HepG2 (cell line): ENCODE measurements around the gene ESPN. TPM values are rescaled to one million over a fixed set of nuclear protein-coding genes. Genes with fewer than 3 reads are reported as not detected.

Experiments
- ATAC-seq: fragments of 200-7000 bp; cut with Tn5 transposase; 3 replicates; pipeline ENCODE4 v1.9.1; 2020; ENCODE audit warnings: mild to moderate bottlenecking, moderate library complexity
- BruUV-seq: library from RNA; stranded (reverse); fragments of 400-500 nt; replicated peaks from 2 replicates; lab custom pipeline; 2021; lab: Mats Ljungman, UMichigan
- CTCF ChIA-PET: fragments of 300-600 bp; formaldehyde crosslinking; extraction: SDS; loops from one replicate; lab custom pipeline; 2021; ENCODE audit warnings: low total read pairs, inconsistent platforms, low intra/inter-chr PET ratio; lab: Yijun Ruan, JAX
- POLR2A ChIA-PET: fragments of 350-600 bp; sonication (Branson Sonifier 250); formaldehyde crosslinking; loops from one replicate; lab custom pipeline; 2020; ENCODE audit warnings: antibody characterized with exemption, inconsistent platforms; lab: Yijun Ruan, JAX
- DNase-seq: peaks from one replicate; pipeline ENCODE4 v3.0.0-alpha.2; 2015; ENCODE audit warnings: low spot score
- FAIRE-seq: peaks from 3 replicates; lab custom pipeline; 2011; peaks lifted over from hg19 to GRCh38; lab: Jason Lieb, UNC
- H2AFZ ChIP-seq: one replicate; pipeline ENCODE4 v1.6.1; 2011; ENCODE audit warnings: low read length, inconsistent platforms
- H3K27ac ChIP-seq: fragments of 300-600 bp; 3 replicates; pipeline ENCODE4 v1.8.0; 2011; ENCODE audit warnings: mixed run types, mild to moderate bottlenecking, mixed read lengths, low read length, inconsistent platforms; ENCODE audit not compliant: insufficient read depth; ENCODE audit errors: extremely low read length
- H3K27me3 ChIP-seq, 2 experiments: fragments of 200-600 bp in 1 of 2; 2 replicates in 1 of 2; 3 replicates in 1 of 2; pipeline versions ENCODE4 v1.6.0 to v1.8.0; 2011; ENCODE audit warnings: low read length in 2 of 2, mild to moderate bottlenecking in 2 of 2, moderate library complexity in 2 of 2, inconsistent platforms in 1 of 2; ENCODE audit not compliant: insufficient read depth in 2 of 2, control insufficient read depth in 1 of 2
- H3K36me3 ChIP-seq, 2 experiments: fragments of 200-600 bp in 1 of 2; replicated peaks in 1 of 2; 2 replicates in 1 of 2; 3 replicates in 1 of 2; pipeline versions ENCODE4 v1.5.1 to v1.8.0; 2011; ENCODE audit warnings: low read length in 2 of 2, inconsistent platforms in 1 of 2; ENCODE audit not compliant: insufficient read depth in 2 of 2, control insufficient read depth in 1 of 2
- H3K4me1 ChIP-seq: 2 replicates; pipeline ENCODE4 v1.5.1; 2012; ENCODE audit warnings: low read length, inconsistent platforms; ENCODE audit not compliant: insufficient read depth
- H3K4me2 ChIP-seq: 2 replicates; pipeline ENCODE4 v1.6.0; 2011; ENCODE audit warnings: low read depth, low read length, inconsistent platforms
- H3K4me3 ChIP-seq, 3 experiments: fragments of 200-600 bp in 1 of 3; sonication (generic), shearing (Covaris generic) in 1 of 3; replicated peaks in 1 of 3; 2 replicates each; pipeline ENCODE4 v1.5.1; 2011 to 2016; ENCODE audit warnings: low read length in 3 of 3, inconsistent platforms in 2 of 3, low read depth in 2 of 3, mild to moderate bottlenecking in 2 of 3, control low read depth in 1 of 3, mixed read lengths in 1 of 3; ENCODE audit not compliant: insufficient read depth in 1 of 3
- H3K79me2 ChIP-seq: one replicate; pipeline ENCODE4 v1.6.1; 2011; ENCODE audit warnings: low read length, inconsistent platforms; ENCODE audit not compliant: insufficient read depth
- H3K9ac ChIP-seq: 2 replicates; pipeline ENCODE4 v1.6.0; 2011; ENCODE audit warnings: mild to moderate bottlenecking, low read depth, low read length, inconsistent platforms; ENCODE audit not compliant: insufficient read depth
- H3K9me3 ChIP-seq: 2 replicates; pipeline ENCODE4 v1.5.1; 2012; ENCODE audit warnings: mild to moderate bottlenecking, low read length
- H4K20me1 ChIP-seq: 2 replicates; pipeline ENCODE4 v1.6.0; 2011; ENCODE audit warnings: inconsistent platforms, mild to moderate bottlenecking, low read length, moderate library complexity; ENCODE audit not compliant: insufficient read depth
- ARID2 ChIP-seq: sonication (generic); formaldehyde crosslinking; IDR thresholded peaks from 2 replicates; pipeline ENCODE4 v1.8.1; 2022; ENCODE audit warnings: mild to moderate bottlenecking, missing genetic modification reagents, borderline replicate concordance
- FOXA3 ChIP-seq: IDR thresholded peaks from 2 replicates; pipeline ENCODE4 v1.6.1; 2016; ENCODE audit warnings: missing genetic modification reagents, missing compliant biosample characterization
- FOXK1 ChIP-seq: sonication (generic); formaldehyde crosslinking; IDR thresholded peaks from 2 replicates; pipeline ENCODE4 v1.4.0; 2020; ENCODE audit warnings: low read depth, missing genetic modification reagents, borderline replicate concordance
- IRX3 ChIP-seq: sonication (generic); formaldehyde crosslinking; IDR thresholded peaks from 2 replicates; pipeline ENCODE4 v1.8.1; 2023; ENCODE audit warnings: mild to moderate bottlenecking, low read depth, missing genetic modification reagents, borderline replicate concordance
- JARID2 ChIP-seq: sonication (generic); formaldehyde crosslinking; IDR thresholded peaks from 2 replicates; pipeline ENCODE4 v1.8.1; 2023; ENCODE audit warnings: missing genetic modification reagents, inconsistent platforms; ENCODE audit not compliant: insufficient replicate concordance
- MTF2 ChIP-seq: sonication (generic); formaldehyde crosslinking; IDR thresholded peaks from 2 replicates; pipeline ENCODE4 v1.5.0; 2020; ENCODE audit warnings: missing genetic modification reagents, borderline replicate concordance
- RARG ChIP-seq: sonication (generic); formaldehyde crosslinking; IDR thresholded peaks from 2 replicates; pipeline ENCODE4 v1.4.0; 2020; ENCODE audit warnings: low read depth, mild to moderate bottlenecking, missing genetic modification reagents
- SETDB1 ChIP-seq: sonication (generic); formaldehyde crosslinking; IDR thresholded peaks from 2 replicates; pipeline ENCODE4 v1.5.1; 2020; ENCODE audit warnings: missing genetic modification reagents, mild to moderate bottlenecking, borderline replicate concordance
- SNAPC2 ChIP-seq: sonication (generic); formaldehyde crosslinking; IDR thresholded peaks from 2 replicates; pipeline ENCODE4 v1.8.1; 2022; ENCODE audit warnings: mild to moderate bottlenecking, missing genetic modification reagents
- STAT5B ChIP-seq: sonication (generic); formaldehyde crosslinking; IDR thresholded peaks from 2 replicates; pipeline ENCODE4 v1.4.0; 2020; ENCODE audit warnings: missing genetic modification reagents
- ZNF333 ChIP-seq: sonication (generic); formaldehyde crosslinking; IDR thresholded peaks from 2 replicates; pipeline ENCODE4 v1.4.0; 2020; ENCODE audit warnings: mild to moderate bottlenecking, missing genetic modification reagents, borderline replicate concordance
- ZNF747 ChIP-seq: sonication (generic); formaldehyde crosslinking; IDR thresholded peaks from 2 replicates; pipeline ENCODE4 v1.8.1; 2023; ENCODE audit warnings: missing genetic modification reagents, mild to moderate bottlenecking, borderline replicate concordance
- ZSCAN30 ChIP-seq: sonication (generic); formaldehyde crosslinking; IDR thresholded peaks from 2 replicates; pipeline ENCODE4 v1.5.0; 2020; ENCODE audit warnings: mild to moderate bottlenecking, missing genetic modification reagents
- WGBS: methylation state at CpG from one replicate; pipeline ENCODE4 v1.1.6; 2017; ENCODE audit warnings: low lambda C conversion rate; 5-methylcytosine and 5-hydroxymethylcytosine counted together
- in situ Hi-C: cut with HindIII; loops from 2 replicates; pipeline ENCODE4 v1.10.0; 2017; ENCODE audit warnings: low pct_unique_long_range_greater_than_20kb; ENCODE audit not compliant: extremely low pct_ligation_motif_present
- intact Hi-C: fragments of 100-400 bp; cut with micrococcal nuclease; formaldehyde crosslinking; loops from one replicate; pipeline ENCODE4 v1.10.0; 2022; ENCODE audit not compliant: unreplicated experiment
- polyA plus RNA-seq, 8 experiments: library from polyadenylated mRNA; depleted of rRNA in 3 of 8; stranded (reverse) in 7 of 8; unstranded in 1 of 8; fragments of >200 nt; fragmentation: Illumina TruSeq in 4 of 8; extraction: Trizol in 4 of 8; gene quantifications; 2 replicates each; pipeline versions ENCODE4 v1.2.1 to v1.2.3, GENCODE V29; 2011 to 2016; ENCODE audit warnings: low read depth in 4 of 8, missing spikeins in 1 of 8, mixed read lengths in 1 of 8; ENCODE audit not compliant: insufficient read depth in 1 of 8
- total RNA-seq, 5 experiments: library from RNA; depleted of rRNA; stranded (reverse); fragments of >200 nt; fragmentation: Illumina TruSeq; extraction: Trizol; gene quantifications; 2 replicates each; pipeline ENCODE4 v1.2.3, GENCODE V29; 2016; ENCODE audit warnings: low read depth in 1 of 5
- TF ChIP-seq, protein P1 (sequence below): sonication (generic); formaldehyde crosslinking; IDR thresholded peaks from 2 replicates; pipeline ENCODE4 v1.4.0; 2020; ENCODE audit warnings: missing genetic modification reagents, mild to moderate bottlenecking, borderline replicate concordance
- TF ChIP-seq, protein P2 (sequence below): sonication (generic); formaldehyde crosslinking; IDR thresholded peaks from 2 replicates; pipeline ENCODE4 v1.5.0; 2020; ENCODE audit warnings: missing genetic modification reagents

The ESPN gene
- total and polyA plus RNA-seq, 2 of the 13 experiments (the other 11 are each of a cell fraction or from before 2014, with no cell fraction given): 48.6 to 54.2 TPM

DNA sequence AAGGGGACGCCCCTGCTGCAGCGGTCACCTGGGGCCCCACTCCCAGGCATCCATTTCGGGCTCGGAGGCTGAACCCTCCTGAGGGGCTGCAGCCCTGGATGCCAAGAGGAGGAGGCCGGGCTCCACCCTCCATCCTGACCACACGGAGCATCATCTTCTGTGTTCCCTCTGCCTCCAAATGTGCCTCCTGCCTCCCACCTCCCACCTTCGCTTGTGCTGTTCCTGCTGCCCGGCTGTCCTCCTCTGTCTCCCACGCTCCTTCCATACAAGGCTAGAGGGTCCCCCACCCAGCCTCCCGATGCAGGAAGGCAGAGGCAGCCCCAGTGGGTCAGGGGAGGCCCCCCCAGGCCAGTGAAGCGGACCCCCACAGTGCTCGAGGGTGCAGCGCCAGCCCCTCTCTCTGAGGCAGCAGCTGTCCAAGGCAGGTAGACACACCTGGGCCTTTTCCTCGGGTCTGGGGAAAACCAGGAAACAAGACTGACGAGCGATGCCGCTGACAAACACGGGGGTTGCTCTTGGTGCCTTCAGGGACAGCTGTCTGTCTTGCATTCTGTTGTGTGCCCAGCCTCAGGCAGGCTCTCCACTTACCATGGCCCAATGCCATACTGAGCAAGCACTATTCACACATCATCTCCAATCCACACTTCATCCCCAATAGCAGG, 83.7 kb downstream of the ESPN start:
- FAIRE-seq: no peak
- POLR2A ChIA-PET: interaction anchor here (0.6 to 1.3 kb wide), 2 partner anchors 9 to 15 kb away, joined by 3 to 5 read pairs; no protein-coding TSS in a partner anchor

DNA sequence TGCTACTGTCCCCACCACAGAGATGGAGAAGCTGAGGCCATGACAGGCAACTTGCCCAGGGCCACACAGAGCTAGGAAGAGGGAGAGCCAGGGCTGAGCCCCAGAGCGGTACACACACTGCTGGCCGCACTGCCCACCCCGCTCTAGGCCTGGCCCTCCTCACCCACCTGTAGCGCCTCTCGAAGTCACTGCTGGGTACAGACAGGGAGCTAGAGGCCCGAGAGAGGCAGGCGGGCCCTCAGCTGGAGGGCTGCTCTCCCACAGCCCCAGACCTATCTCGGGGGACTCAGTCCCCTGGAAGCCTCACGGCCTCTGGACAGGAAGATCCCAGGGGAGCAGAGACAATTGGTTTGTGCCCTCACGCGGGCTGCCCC, 84.2 kb downstream of the ESPN start:
- H3K4me1 ChIP-seq: peaks cover 76% of the 10 kb centered on the region
- no peaks in the 10 kb centered on the region for H4K20me1 ChIP-seq
- FAIRE-seq (no peak), DNase-seq (no peak), ATAC-seq (no peak)
- no peaks in the 10 kb centered on the region for H3K36me3 ChIP-seq
- H3K9ac ChIP-seq: no peak overlapping the region
- H3K9me3 ChIP-seq: no peaks in the 10 kb centered on the region
- H3K79me2 ChIP-seq: no peaks in the 10 kb centered on the region
- WGBS: 79% methylated on average over 7 of the region's 11 CpGs
- H3K27me3 ChIP-seq: peaks cover 21 to 46% of the 10 kb centered on the region in 2 experiments; a peak in 4 of 5 replicates
- intact Hi-C loops: no loop called here
- no peak overlapping the region for H2AFZ ChIP-seq
- H3K4me3 ChIP-seq: no peak overlapping the region
- H3K4me2 ChIP-seq: 0 out of 2 replicates have a peak overlapping the region, but pooled peaks have one; percentile 14
- TF ChIP-seq FOXA3 (CRISPR knock-in tag): no peak
- TF ChIP-seq, protein P1, sequence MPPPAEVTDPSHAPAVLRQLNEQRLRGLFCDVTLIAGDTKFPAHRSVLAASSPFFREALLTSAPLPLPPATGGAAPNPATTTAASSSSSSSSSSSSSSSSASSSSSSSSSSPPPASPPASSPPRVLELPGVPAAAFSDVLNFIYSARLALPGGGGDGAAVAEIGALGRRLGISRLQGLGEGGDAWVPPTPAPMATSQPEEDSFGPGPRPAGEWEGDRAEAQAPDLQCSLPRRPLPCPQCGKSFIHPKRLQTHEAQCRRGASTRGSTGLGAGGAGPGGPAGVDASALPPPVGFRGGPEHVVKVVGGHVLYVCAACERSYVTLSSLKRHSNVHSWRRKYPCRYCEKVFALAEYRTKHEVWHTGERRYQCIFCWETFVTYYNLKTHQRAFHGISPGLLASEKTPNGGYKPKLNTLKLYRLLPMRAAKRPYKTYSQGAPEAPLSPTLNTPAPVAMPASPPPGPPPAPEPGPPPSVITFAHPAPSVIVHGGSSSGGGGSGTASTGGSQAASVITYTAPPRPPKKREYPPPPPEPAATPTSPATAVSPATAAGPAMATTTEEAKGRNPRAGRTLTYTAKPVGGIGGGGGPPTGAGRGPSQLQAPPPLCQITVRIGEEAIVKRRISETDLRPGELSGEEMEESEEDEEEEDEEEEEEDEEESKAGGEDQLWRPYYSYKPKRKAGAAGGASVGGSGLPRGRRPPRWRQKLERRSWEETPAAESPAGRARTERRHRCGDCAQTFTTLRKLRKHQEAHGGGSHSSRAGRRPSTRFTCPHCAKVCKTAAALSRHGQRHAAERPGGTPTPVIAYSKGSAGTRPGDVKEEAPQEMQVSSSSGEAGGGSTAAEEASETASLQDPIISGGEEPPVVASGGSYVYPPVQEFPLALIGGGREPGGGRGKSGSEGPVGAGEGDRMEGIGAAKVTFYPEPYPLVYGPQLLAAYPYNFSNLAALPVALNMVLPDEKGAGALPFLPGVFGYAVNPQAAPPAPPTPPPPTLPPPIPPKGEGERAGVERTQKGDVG (CRISPR knock-in tag): no peak
- TF ChIP-seq, protein P2, sequence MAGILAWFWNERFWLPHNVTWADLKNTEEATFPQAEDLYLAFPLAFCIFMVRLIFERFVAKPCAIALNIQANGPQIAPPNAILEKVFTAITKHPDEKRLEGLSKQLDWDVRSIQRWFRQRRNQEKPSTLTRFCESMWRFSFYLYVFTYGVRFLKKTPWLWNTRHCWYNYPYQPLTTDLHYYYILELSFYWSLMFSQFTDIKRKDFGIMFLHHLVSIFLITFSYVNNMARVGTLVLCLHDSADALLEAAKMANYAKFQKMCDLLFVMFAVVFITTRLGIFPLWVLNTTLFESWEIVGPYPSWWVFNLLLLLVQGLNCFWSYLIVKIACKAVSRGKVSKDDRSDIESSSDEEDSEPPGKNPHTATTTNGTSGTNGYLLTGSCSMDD (CRISPR knock-in tag): no peak
- TF ChIP-seq ARID2: no peak
- no peak for TF ChIP-seq IRX3 (CRISPR knock-in tag)
- TF ChIP-seq SNAPC2 (CRISPR knock-in tag): no peak
- no peak for TF ChIP-seq FOXK1 (CRISPR knock-in tag)
- no peak for TF ChIP-seq ZNF333 (CRISPR knock-in tag)
- no peak for TF ChIP-seq ZSCAN30
- TF ChIP-seq JARID2 (CRISPR knock-in tag): no peak
- TF ChIP-seq, all 625 proteins: peak for 0
- CTCF ChIA-PET: no interaction called here
- BruUV-seq: no TSS peak
- in situ Hi-C loops: no loop called here
- POLR2A ChIA-PET: interaction anchor here (0.6 to 1.2 kb wide), 4 partner anchors 13 to 46 kb away, joined by 3 read pairs; partner anchors contain the start of genes NOL9 and TAS1R1
- no peak overlapping the region for H3K27ac ChIP-seq

More for the DNA sequence above, 83.7 kb downstream of the ESPN start:
- no peak overlapping the region for H3K9ac ChIP-seq
- 36% methylated on average over 5 of the region's 18 CpGs for WGBS
- H3K4me3 ChIP-seq: no peak overlapping the region
- DNase-seq: no peak
- in situ Hi-C loops (no loop called here), intact Hi-C loops (no loop called here)
- BruUV-seq: no TSS peak
- H3K79me2 ChIP-seq: no peaks in the 10 kb centered on the region
- no peak for TF ChIP-seq SETDB1 (CRISPR knock-in tag)
- no peak for TF ChIP-seq ZNF747 (CRISPR knock-in tag)
- no peak for TF ChIP-seq STAT5B
- TF ChIP-seq RARG (CRISPR knock-in tag): no peak
- TF ChIP-seq MTF2 (CRISPR knock-in tag): no peak
- TF ChIP-seq, all 625 proteins: peak for 0
- H3K4me1 ChIP-seq: peaks cover 70% of the 10 kb centered on the region
- H3K9me3 ChIP-seq: no peaks in the 10 kb centered on the region
- H4K20me1 ChIP-seq: no peaks in the 10 kb centered on the region
- no peak overlapping the region for H3K27ac ChIP-seq
- CTCF ChIA-PET: no interaction called here
- no peak for ATAC-seq
- no peak overlapping the region for H3K4me2 ChIP-seq
- no peak overlapping the region for H2AFZ ChIP-seq
- peaks cover 23 to 49% of the 10 kb centered on the region in 2 experiments; a peak in 4 of 5 replicates for H3K27me3 ChIP-seq
- H3K36me3 ChIP-seq: no peaks in the 10 kb centered on the region
